GM10248 (cell line): Measurements from ENCODE around the gene NXPE4.

Source experiments
- CTCF ChIA-PET: fragments of 300-600 bp; sonication (Branson Sonifier 250); formaldehyde crosslinking; extraction: SDS; loops from one replicate; lab custom pipeline; 2021; ENCODE audit warnings: antibody characterized with exemption; lab: Yijun Ruan, JAX
- POLR2A ChIA-PET: fragments of 350-650 bp; sonication (Branson Sonifier 250); formaldehyde crosslinking; extraction: SDS; loops from one replicate; lab custom pipeline; 2020; ENCODE audit warnings: antibody characterized with exemption; lab: Yijun Ruan, JAX
- DNase-seq: peaks from one replicate; pipeline ENCODE4 v3.0.0; 2012; ENCODE audit errors: extremely low spot score
- CTCF ChIP-seq: IDR thresholded peaks from 2 replicates; pipeline ENCODE4 v1.5.1; 2012; ENCODE audit warnings: mild to moderate bottlenecking, low read depth; ENCODE audit errors: extremely low read depth, missing control alignments, control extremely low read depth

NXPE4 gene

GRCh38 chr11:114571712-114572111 lies 23.9 kb downstream of the NXPE4 start:
- TF ChIP-seq CTCF, result no peak
- ChIA-PET POLR2A (no interaction called here), CTCF (interaction anchor here (1.5 kb wide), 1 partner anchor 231 kb away, joined by 4 read pairs; no protein-coding TSS in a partner anchor)
- DNase-seq, result no peak

- no peak for TF ChIP-seq CTCF
- no peak for DNase-seq
- CTCF ChIA-PET, result interaction anchor here (1.2 kb wide), 1 partner anchor 11 kb away, joined by 3 read pairs; no protein-coding TSS in a partner anchor
- POLR2A ChIA-PET, result no interaction called here
Measured at GRCh38 chr11:114569801-114570200, 25.8 kb downstream of the NXPE4 start.

GRCh38 chr11:114566276-114566675 lies 29.3 kb downstream of the NXPE4 start:
- no peak for TF ChIP-seq CTCF
- no peak for DNase-seq
- ChIA-PET CTCF (no interaction called here), POLR2A (no interaction called here)

DNA sequence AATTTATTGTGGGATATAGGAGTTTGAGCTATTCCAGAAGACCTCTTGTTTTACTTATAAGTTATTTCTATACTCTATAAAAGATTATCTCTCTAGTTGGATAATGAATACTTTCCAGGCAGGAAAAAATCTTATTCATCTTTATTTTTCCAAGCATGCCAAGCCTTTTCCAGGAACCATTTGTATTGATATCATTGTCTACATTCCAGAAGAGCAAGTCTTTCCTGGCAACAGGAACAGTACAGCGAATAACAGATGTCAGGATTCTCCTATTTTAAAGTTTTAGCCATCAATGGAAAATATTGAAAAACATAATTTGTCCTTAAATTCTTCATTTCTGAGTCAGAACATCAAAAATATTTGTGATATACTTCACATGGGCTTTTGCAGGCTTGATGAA lies 30.8 kb downstream of the NXPE4 start:
- ChIA-PET POLR2A (no interaction called here), CTCF (no interaction called here)
- DNase-seq, result no peak
- TF ChIP-seq CTCF, result no peak

DNA sequence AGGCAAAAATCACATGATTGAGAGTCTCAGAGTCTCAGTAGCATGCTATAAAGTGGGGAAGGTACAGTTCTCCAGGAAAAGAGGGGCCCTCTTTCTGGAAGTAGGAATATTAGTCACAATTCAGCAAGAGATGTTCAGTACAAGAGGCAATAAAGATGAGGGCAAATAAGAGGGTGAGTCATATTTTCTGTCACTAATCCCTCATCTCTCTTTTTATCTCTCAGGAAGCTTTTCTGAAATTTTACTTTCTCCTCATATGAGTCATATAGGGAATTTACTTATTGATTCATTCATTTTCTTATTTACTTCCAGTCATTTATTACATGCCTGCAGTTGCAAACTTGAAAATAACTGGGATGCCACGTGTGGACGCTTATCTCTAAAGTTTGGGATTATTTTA lies 32.5 kb downstream of the NXPE4 start:
- POLR2A ChIA-PET, result no interaction called here
- no peak for TF ChIP-seq CTCF
- DNase-seq, result no peak
- CTCF ChIA-PET, result no interaction called here

GRCh38 chr11:114562166-114562916 lies 33.2 kb downstream of the NXPE4 start:
- CTCF ChIA-PET, result no interaction called here
- TF ChIP-seq CTCF, result no peak
- POLR2A ChIA-PET, result no interaction called here
- no peak for DNase-seq
